PC-3 (cell line): ENCODE results near the gene RIN1. TPM values are rescaled to one million over a fixed set of nuclear protein-coding genes. Genes with fewer than 3 reads are reported as not detected.

Experiments used
- ATAC-seq: fragments of 200-7000 bp; cut with Tn5 transposase; 2 replicates; pipeline ENCODE4 v1.9.1; 2020; ENCODE audit warnings: mild to moderate bottlenecking, moderate library complexity
- BruUV-seq: library from RNA; stranded (reverse); fragments of 400-500 nt; replicated peaks from 2 replicates; lab custom pipeline; 2021; lab: Mats Ljungman, UMichigan
- CTCF ChIA-PET: fragments of 300-600 bp; sonication (Branson Sonifier 250); formaldehyde crosslinking; loops from one replicate; lab custom pipeline; 2022; ENCODE audit warnings: antibody characterized with exemption; lab: Charles Lee
- POLR2A ChIA-PET: fragments of 300-600 bp; sonication (Branson Sonifier 250); formaldehyde crosslinking; loops from one replicate; lab custom pipeline; 2022; ENCODE audit warnings: antibody characterized with exemption; ENCODE audit not compliant: unreplicated experiment; lab: Charles Lee
- DNase-seq: peaks from one replicate; pipeline ENCODE4 v3.0.0-alpha.2; 2015
- H2AFZ ChIP-seq: fragments of 300-600 bp; sonication (generic); 2 replicates; pipeline ENCODE4 v1.6.0; 2016; ENCODE audit warnings: antibody characterized with exemption, low read length
- H3F3A ChIP-seq: fragments of 300-600 bp; sonication (generic); one replicate; pipeline ENCODE4 v1.6.0; 2017; ENCODE audit warnings: antibody characterized with exemption, low read length, control low read depth, mild to moderate bottlenecking; ENCODE audit not compliant: unreplicated experiment
- H3K27ac ChIP-seq: fragments of 300-600 bp; sonication (generic); 2 replicates; pipeline ENCODE4 v1.5.1; 2016; ENCODE audit warnings: mild to moderate bottlenecking, low read length
- H3K27me3 ChIP-seq: fragments of 300-600 bp; sonication (generic); 2 replicates; pipeline ENCODE4 v1.6.1; 2016; ENCODE audit warnings: low read length, mixed read lengths
- H3K36me3 ChIP-seq: fragments of 300-600 bp; sonication (generic); 2 replicates; pipeline ENCODE4 v1.6.1; 2016; ENCODE audit warnings: low read depth, mixed run types, low read length, mixed read lengths
- H3K4me1 ChIP-seq: fragments of 300-600 bp; sonication (generic); 2 replicates; pipeline ENCODE4 v1.5.1; 2016; ENCODE audit warnings: low read length; ENCODE audit not compliant: insufficient read depth
- H3K4me2 ChIP-seq: fragments of 300-600 bp; sonication (generic); 2 replicates; pipeline ENCODE4 v1.6.0; 2016; ENCODE audit warnings: low read length
- H3K4me3 ChIP-seq: fragments of 300-600 bp; sonication (generic); 2 replicates; pipeline ENCODE4 v1.5.1; 2016; ENCODE audit warnings: mild to moderate bottlenecking, low read length, mixed read lengths
- H3K79me2 ChIP-seq: fragments of 300-600 bp; sonication (generic); 2 replicates; pipeline ENCODE4 v1.6.1; 2017; ENCODE audit warnings: low read length, mixed read lengths
- H3K9ac ChIP-seq: fragments of 300-600 bp; sonication (generic); 2 replicates; pipeline ENCODE4 v1.6.0; 2016; ENCODE audit warnings: mild to moderate bottlenecking, low read length
- H3K9me2 ChIP-seq: fragments of 300-600 bp; sonication (generic); replicated peaks from 2 replicates; pipeline ENCODE4 v1.6.1; 2016; ENCODE audit warnings: mixed run types, low read length, mixed read lengths
- H3K9me3 ChIP-seq: fragments of 300-600 bp; sonication (generic); 2 replicates; pipeline ENCODE4 v1.6.1; 2016; ENCODE audit warnings: low read length, mixed read lengths
- H4K20me1 ChIP-seq: fragments of 300-600 bp; sonication (generic); 2 replicates; pipeline ENCODE4 v1.6.1; 2016; ENCODE audit warnings: low read length, mixed read lengths
- CTCF ChIP-seq: fragments of 300-600 bp; sonication (generic); conservative IDR thresholded peaks from 2 replicates; pipeline ENCODE4 v1.5.1; 2017; ENCODE audit warnings: antibody characterized with exemption, low read depth, mild to moderate bottlenecking, low read length
- EZH2 ChIP-seq: fragments of 300-600 bp; sonication (generic); IDR thresholded peaks from one replicate; pipeline ENCODE4 v1.6.1; 2017; ENCODE audit warnings: antibody characterized with exemption, mild to moderate bottlenecking, low read length; ENCODE audit not compliant: unreplicated experiment
- EZH2phosphoT487 ChIP-seq: fragments of 300-600 bp; sonication (generic); IDR thresholded peaks from 2 replicates; pipeline ENCODE4 v1.6.1; 2018; ENCODE audit warnings: mild to moderate bottlenecking, antibody characterized with exemption, low read length, borderline replicate concordance
- intact Hi-C: fragments of 100-400 bp; cut with micrococcal nuclease; formaldehyde crosslinking; loops from 2 replicates; pipeline ENCODE4 v1.9.0; 2023
- total RNA-seq: library from RNA; depleted of rRNA; stranded (reverse); fragments of >200 nt; gene quantifications from 2 replicates; pipeline ENCODE4 v1.2.3, GENCODE V29; 2014

Gene RIN1
- total RNA-seq, 1 experiment from 2014 or later, result 41.2 TPM

DNA sequence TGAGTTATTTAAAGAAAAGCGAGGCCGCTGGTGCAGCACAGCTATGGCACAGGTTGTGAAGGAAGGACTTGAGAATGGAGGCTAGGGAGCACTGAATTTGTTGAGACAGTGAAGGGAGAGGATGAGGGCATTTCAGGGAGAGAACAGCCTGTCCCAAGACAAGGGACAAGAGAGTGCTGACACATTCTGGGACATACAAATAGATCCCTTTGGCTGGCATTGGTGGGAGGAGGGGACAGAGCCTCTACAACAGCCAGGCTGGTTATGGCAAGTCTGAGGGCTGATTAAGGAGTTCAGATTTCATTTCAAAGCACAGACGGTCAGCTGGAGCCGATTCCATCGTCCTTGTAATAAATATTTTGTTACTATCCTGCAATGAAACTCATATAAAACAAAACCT, 37.0 kb upstream of the RIN1 start:
- H3K4me2 ChIP-seq, result peak overlapping the region; percentile 1; the same call in 1 of the 2 replicates

DNA sequence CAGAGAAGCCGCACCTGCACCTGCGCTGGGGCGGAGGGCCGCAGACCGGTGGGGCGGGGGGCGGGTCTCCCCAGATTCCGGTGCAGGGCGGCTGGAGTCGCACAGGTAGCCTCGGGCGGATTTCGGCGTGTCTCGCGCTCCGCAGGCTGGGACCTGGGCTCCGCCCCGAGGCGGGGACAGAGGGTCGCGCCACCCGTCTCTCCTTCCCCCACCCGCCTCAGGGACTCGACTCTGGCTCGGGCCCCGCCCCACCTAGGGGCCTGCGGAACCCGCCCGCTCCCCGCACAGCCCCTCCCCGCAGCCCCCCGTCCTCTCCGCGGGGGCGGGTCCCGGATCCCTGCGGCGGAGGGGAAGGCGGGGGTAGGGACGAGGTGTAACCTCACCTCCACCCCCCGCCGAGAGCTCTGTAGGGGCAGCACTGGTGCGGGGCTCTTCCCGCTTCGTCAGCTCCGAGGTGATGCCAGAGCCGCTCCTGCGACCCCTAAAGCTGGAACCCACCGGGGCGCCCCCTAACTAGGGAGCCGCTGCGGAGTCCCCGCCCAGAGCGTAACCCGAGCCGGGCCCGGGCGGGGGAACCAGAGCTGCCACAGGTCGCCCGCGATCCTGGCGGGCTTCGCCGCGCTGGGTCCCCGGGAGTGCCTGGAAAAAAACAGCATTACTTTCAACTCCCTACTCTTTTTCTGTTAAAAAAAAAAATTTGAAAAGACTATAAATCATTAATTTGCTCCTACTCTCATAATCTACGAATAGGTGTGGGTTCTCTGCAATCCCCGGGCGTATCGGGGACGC, 35.6 kb upstream of the RIN1 start, which contains the start of gene SLC29A2:
SLC29A2 (minus strand) TSS at position 134 of the 789 bp plus-strand sequence. CDS start 169 bp downstream, outside the sequence.
- intact Hi-C loops, result loop anchor here (2.0 kb wide), 2 partner anchors 15 to 23 kb away; no protein-coding TSS in a partner anchor
- CTCF ChIA-PET, result interaction anchor here (0.7 kb wide), 2 partner anchors 15 to 307 kb away, joined by 3 read pairs; no protein-coding TSS in a partner anchor
- ATAC-seq, result peak; percentile 79

More for the DNA sequence above, 37.0 kb upstream of the RIN1 start:
- Histone ChIP-seq H3K36me3 (peaks cover 7% of the 10 kb centered on the region; the same call in 1 of the 2 replicates), H3K9ac (no peak overlapping the region), H3K79me2 (peaks cover 30% of the 10 kb centered on the region), H3K4me1 (peaks cover 25% of the 10 kb centered on the region), H3K9me3 (no peaks in the 10 kb centered on the region), H3K9me2 (no peaks in the 10 kb centered on the region), H2AFZ (no peak overlapping the region; the same call in 1 of the 2 replicates), H3K4me3 (no peak overlapping the region), H3K27me3 (no peaks in the 10 kb centered on the region), H3K27ac (no peak overlapping the region), H4K20me1 (no peaks in the 10 kb centered on the region), H3F3A (peaks cover 3% of the 10 kb centered on the region)
- ATAC-seq (no peak), DNase-seq (no peak)
- ChIA-PET CTCF (interaction anchor here (0.7 kb wide), 1 partner anchor 13 kb away, joined by 5 read pairs; no protein-coding TSS in a partner anchor), POLR2A (no interaction called here)
- intact Hi-C loops, result loop anchor here (2.0 kb wide), 1 partner anchor 14 kb away; no protein-coding TSS in a partner anchor
- TF ChIP-seq EZH2phosphoT487 (no peak), EZH2 (no peak), CTCF (no peak)
- BruUV-seq, result no TSS peak

More for the DNA sequence above, 35.6 kb upstream of the RIN1 start, which contains the start of gene SLC29A2:
- Histone ChIP-seq H3K9me3 (no peaks in the 10 kb centered on the region), H3K9me2 (no peaks in the 10 kb centered on the region), H3K27me3 (no peaks in the 10 kb centered on the region), H3K36me3 (peaks cover 21% of the 10 kb centered on the region), H3K27ac (peak within 1 kb of the TSS; percentile 63), H3K4me1 (peaks cover 25% of the 10 kb centered on the region), H3K4me3 (peak within 1 kb of the TSS; percentile 89), H3K4me2 (peak within 1 kb of the TSS; percentile 97), H2AFZ (peak within 1 kb of the TSS; percentile 95), H3F3A (peaks cover 3% of the 10 kb centered on the region), H3K79me2 (peaks cover 32% of the 10 kb centered on the region), H4K20me1 (no peaks in the 10 kb centered on the region), H3K9ac (peak within 1 kb of the TSS; percentile 90)
- TF ChIP-seq CTCF, result no peak
- no peak for TF ChIP-seq EZH2
- no peak for TF ChIP-seq EZH2phosphoT487
- BruUV-seq, result TSS peak; percentile 56
- peak; percentile 96 for DNase-seq
- POLR2A ChIA-PET, result interaction anchor here (0.5 to 0.7 kb wide), 2 partner anchors 43 to 757 kb away, joined by 4 to 5 read pairs; no protein-coding TSS in a partner anchor
